Measurements from ENCODE around the gene ABCA10.

GRCh38 chr17:69188064-69188463 is 40.6 kb downstream of the ABCA10 start:
- TF ChIP-seq CTCF (IDR thresholded peaks at IDR 0.05), result no peak
- TF ChIP-seq POLR2AphosphoS5 (IDR thresholded peaks at IDR 0.05), result no peak
- TF ChIP-seq POLR2A (IDR thresholded peaks at IDR 0.05), result no peak
- TF ChIP-seq EP300 (IDR thresholded peaks at IDR 0.05), result no peak
